ENCODE results near the gene MTG1.
A peak's percentile ranks its signal among the peaks of the same experiment; 100 is the strongest.

MTG1 gene

DNA sequence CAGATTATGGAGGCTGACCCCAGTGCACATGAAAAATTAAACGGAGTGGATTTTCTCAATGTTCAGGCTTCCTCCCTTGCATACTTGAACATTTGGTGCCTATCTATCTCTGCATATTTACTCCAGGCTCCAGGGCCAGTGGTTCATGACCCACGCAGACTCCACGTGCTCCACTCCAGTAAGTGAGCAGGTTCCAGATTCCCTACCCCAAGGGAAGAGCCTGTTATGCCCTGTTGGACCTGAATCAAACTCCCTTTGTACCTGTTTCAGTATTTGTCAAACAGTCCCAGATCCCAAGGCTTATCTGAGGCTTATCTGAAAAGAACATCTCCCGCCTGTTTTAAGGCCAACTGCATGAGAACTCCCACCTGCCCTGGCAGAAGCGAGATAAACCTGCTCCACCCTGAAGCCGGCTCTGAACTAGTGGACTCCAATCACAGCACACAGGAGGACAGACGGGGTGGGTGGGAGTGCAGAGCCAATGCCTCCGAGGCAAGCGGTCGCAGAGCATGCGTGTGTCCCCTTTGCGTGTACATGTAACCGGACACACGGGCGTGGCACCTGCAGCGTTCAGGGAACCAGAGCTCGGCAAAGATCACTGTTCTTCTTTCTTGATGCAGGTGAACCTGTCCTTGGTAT is 33.9 kb upstream of the MTG1 start:
- H3K27ac ChIP-seq, result peak overlapping the region; percentile 92
- TF ChIP-seq, protein P1, sequence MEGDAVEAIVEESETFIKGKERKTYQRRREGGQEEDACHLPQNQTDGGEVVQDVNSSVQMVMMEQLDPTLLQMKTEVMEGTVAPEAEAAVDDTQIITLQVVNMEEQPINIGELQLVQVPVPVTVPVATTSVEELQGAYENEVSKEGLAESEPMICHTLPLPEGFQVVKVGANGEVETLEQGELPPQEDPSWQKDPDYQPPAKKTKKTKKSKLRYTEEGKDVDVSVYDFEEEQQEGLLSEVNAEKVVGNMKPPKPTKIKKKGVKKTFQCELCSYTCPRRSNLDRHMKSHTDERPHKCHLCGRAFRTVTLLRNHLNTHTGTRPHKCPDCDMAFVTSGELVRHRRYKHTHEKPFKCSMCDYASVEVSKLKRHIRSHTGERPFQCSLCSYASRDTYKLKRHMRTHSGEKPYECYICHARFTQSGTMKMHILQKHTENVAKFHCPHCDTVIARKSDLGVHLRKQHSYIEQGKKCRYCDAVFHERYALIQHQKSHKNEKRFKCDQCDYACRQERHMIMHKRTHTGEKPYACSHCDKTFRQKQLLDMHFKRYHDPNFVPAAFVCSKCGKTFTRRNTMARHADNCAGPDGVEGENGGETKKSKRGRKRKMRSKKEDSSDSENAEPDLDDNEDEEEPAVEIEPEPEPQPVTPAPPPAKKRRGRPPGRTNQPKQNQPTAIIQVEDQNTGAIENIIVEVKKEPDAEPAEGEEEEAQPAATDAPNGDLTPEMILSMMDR (conservative IDR thresholded peaks at IDR 0.05), result no peak
- no peak for TF ChIP-seq ZFX (IDR thresholded peaks at IDR 0.05)

DNA sequence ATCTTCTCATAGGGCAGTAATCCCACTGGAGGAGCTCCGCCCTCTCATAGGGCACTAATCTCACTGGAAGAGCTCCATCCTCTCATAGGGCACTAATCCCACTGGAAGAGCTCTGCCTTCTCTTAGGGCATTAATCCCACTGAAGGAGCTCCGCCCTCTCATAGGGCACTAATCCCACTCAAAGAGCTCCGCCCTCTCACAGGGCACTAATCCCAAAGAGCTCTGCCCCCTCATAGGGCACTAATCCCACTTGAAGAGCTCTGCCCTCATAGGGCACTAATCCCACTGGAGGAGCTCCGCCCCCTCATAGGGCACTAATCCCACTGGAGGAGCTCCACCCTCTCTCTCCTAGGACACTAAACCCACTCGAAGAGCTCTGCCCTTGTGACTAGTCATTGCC is 32.7 kb upstream of the MTG1 start:
- TF ChIP-seq, protein P1 (conservative IDR thresholded peaks at IDR 0.05), result no peak
- no peak for TF ChIP-seq ZFX (IDR thresholded peaks at IDR 0.05)
- peak overlapping the region; percentile 92 for H3K27ac ChIP-seq

DNA sequence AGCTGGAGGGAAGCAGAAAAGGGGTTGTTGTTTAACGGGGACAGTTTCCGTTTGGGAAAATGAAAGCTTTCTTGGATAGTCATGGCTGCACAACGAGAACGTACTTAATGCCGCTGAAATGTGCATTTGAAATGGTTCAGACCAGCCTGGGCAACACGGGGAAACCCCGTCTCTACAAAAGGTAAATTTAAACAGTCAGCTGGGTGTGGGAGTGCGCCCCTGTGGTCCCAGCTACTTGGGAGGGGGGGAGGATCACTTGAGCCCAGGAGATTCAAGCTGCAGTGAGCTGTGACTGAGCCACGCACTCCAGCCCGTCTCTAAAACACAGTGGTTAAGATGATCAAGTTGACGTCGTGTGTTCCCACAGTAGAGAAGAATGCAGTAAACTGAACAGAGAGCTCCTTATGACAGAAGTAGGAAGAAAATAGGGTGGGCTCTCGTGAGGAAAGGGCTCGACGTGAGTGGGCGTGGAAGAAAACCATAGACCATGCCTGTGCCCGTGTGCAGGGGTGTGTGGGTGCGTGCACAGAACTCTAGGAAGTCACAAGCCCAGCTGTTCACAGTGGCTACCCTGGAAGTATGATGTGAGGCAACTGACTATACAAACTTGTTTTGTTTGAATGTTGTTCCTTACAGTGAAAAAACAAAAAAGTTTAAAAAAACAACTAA is 32.0 kb upstream of the MTG1 start:
- TF ChIP-seq, protein P1 (conservative IDR thresholded peaks at IDR 0.05), result no peak
- TF ChIP-seq ZFX (IDR thresholded peaks at IDR 0.05), result no peak
- H3K27ac ChIP-seq, result peak overlapping the region; percentile 92

DNA sequence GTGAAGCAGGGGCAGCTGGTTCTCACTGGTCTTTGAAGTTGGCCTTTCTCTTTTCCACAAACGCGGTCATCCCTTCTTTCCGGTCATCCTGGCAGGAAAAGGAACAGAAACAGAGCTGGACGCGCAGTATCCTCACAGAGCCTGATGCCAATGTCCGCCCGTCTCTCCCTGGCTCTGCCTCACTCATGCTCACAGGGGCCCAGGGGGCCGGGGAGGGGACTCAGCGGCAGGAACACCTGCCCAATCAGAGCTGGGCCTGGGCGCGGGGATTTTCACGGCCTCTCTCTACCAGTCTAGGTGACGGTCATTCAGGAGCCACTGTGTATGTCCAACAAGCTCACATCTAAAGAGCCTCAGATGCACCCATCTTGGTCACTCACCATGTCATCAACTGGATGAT is 31.1 kb upstream of the MTG1 start:
- TF ChIP-seq, protein P1 (conservative IDR thresholded peaks at IDR 0.05), result no peak
- no peak for TF ChIP-seq ZFX (IDR thresholded peaks at IDR 0.05)
- no peak overlapping the region; the same call in 1 of the 2 replicates for H3K27ac ChIP-seq

DNA sequence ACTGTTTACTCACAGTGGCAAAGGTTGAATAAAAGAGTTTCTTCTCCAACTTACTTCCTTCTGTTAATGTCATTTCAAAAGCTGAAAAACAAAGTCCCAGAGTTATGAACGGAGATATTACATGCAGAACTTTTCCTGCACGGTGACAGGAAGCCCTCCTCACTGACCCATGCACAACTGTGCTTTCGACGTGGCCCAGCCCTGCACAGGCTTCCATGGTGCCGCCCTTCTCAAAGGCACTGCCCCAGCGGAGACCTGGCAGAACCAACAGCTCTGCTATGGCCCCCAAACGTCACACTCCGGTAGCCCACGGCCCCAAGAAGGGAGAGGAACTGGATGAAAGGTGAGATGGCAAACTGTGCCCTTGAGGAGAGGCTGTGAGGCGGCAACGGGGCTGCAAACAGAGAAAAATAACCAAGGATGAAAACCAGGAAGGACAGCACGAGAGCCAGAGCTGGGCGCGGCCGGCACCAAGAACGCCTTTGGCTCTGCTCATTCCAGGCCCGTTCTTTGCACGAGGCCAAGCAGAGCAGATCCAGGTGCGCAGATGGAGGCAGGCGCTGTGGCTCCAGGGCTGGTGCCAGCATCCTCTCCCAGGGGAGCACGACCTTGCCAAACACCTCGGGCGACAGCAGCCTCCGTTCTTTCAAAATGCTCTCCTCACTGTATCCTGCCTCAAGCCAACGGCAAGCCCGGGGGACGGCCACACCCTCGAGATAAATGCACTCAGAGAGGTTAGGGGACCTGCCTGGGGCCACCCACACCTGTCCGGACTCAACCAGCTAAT is 29.1 kb upstream of the MTG1 start:
- peak overlapping the region; percentile 84 for H3K27ac ChIP-seq
- TF ChIP-seq, protein P1 (conservative IDR thresholded peaks at IDR 0.05), result no peak
- TF ChIP-seq ZFX (IDR thresholded peaks at IDR 0.05), result no peak

DNA sequence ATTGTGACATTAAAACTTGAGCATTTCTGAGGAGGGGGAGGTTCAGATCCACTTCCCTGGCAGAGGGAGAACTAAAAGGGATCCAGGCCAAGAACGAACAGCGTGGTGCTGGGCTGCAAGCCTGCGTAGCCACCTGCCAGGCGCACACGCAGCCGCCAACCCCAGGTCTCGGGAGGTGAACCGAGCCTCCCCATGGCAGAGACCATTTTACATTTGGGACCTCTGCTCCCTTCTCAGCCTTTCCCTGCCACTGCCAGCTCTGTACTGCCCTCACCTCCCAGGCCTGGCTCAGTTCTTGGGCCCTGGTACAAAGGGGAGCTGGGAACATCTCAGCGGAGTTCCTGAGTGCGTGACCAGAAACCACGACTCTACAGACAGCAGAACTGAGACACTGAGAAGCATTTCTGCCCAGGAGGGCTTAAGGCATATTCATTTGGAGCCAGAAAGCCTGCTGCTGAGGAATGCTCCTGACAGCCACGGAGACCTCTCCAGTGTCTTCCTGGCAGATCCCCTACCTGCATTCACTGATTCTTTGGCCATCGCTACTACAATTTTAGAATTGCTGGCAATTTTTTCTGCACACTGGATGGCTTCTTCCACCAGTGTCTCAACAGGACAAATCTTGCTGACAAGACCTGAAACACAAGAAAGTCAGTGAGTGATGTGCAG is 28.4 kb upstream of the MTG1 start:
- peak overlapping the region; percentile 84 for H3K27ac ChIP-seq
- TF ChIP-seq, protein P1 (conservative IDR thresholded peaks at IDR 0.05), result no peak
- no peak; the same call in 1 of the 2 replicates for TF ChIP-seq ZFX (IDR thresholded peaks at IDR 0.05)
